Measurements from ENCODE around the gene IFI27L2. TPM values are rescaled to one million over a fixed set of nuclear protein-coding genes. Genes with fewer than 3 reads are reported as not detected.

IFI27L2 gene
- total RNA-seq, 1 experiment from 2014 or later: 76.5 TPM

DNA sequence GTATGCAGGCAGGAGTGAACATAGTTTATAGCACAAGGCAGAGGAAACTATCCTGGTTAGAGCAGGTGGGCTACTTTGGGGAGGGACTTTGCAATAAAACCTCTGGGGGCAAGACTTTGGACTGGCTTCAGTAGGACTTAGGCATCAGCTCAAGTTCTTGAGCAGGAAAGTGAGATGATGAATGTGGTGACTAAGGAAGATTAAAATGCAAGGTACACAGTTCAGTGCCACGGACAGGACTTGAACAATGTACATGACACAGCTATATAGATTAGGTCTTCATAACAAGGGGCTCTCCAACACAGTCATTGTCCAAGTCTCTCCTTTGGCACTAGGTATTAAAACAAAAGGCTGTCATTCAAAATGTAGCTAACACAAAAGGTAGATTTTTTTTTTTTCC lies 23.3 kb upstream of the IFI27L2 start:
- no peak for DNase-seq (ENCODE audit: low read depth)

DNA sequence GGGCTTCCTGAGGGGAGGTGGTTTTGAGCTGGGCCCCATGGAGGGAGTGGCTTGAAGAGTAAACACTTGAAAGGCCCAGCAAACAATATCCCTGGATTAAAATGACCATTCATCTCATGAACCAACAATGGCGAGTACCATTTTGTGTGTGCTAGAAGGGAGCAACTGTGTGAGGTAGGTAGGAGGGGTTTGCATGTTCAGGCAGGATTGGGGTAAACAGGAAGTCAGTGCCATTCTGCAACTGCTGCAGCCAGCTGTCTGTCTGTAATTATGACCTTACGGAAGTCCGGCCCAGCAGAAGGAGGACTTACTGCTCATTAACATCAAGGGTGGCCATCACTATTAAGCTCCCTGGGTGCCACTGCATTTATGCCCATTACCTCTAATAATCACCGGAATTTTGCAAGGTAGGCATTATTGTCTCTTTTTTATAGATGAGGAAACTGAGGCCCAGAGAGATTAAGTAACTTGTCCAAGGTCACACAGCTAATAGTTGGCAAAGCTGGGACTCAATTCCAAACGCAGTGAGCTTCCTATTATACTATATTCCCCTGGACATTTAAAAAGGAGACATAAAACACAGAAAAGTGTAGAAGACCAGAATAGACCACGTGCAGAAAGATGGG lies 16.6 kb upstream of the IFI27L2 start:
- DNase-seq (ENCODE audit: low read depth): no peak

DNA sequence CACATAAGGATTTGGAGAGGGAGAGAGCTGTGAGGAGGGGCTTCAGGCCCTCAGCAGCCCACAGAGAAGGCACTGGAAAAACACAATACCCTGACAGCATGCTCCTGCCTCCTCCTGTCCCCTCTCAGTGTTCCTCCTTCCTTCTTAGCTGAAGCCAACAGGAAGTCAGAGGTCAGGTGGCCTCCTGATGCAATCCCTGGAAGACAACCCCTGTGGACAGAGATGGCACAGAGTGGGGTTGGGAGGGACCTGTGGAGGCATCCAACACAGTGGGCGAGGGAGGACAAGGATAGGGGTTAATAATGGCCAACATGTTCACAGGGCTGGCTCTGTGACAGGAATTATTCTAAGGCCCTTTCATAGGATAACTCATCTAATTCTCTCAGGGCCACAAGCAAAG lies 15.4 kb upstream of the IFI27L2 start:
- DNase-seq (ENCODE audit: low read depth): no peak

DNA sequence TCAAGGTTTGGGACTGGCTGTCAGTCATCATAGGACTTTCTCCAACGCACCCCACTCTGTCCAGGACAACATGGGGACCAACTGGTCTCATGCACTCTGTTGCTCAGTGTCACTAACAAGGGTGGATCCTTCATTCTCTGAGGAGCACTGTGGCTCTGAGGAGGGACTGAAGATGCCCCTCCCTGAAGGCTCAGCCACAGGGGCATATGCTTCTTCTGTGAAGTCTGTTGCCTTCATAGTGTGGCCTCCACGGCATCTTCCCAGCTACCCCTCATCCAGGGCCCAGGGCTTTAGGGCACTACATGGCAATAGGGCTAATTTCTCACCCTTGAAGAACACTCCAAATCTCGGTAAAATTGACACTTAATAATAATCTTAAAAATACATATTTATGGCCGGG lies 14.3 kb upstream of the IFI27L2 start:
- no peak for DNase-seq (ENCODE audit: low read depth)

DNA sequence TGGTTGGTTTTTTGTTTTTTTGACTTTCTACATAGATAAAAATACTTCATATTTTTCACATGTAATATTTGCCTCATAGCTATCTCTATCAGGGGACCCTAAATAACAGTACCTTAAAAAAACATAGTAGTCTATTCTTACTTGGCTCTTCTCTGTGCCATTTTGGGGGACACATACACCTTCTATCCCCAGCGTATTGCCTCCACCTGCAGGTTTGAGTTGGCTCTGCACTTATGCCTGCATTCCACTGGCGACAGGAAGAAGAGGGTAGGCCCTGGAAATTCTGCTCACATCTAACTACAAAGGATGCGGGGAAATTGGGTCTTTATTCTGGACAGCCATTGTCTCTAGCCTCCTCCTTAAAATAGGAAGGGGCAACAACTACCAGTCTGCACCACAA lies 13.8 kb upstream of the IFI27L2 start:
- DNase-seq (ENCODE audit: low read depth): no peak

DNA sequence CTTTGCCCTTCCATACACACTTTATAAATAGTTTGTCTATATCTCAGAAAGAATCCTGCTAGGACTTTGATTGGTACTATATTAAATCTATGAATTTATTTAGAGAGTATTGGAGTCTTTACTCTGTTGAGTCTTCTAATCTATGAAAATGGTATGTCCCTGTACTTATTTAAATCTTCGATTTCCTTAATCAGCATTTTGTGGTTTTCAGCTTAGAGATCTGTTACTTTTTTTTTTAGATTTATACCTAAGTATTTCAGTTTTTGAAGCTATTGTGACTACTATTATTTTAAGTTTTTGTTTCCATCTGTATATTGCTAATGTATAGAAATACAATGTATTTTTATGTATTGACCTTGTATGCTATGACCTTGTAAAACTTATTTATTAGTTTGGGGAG lies 13.4 kb upstream of the IFI27L2 start:
- DNase-seq (ENCODE audit: low read depth): no peak

DNA sequence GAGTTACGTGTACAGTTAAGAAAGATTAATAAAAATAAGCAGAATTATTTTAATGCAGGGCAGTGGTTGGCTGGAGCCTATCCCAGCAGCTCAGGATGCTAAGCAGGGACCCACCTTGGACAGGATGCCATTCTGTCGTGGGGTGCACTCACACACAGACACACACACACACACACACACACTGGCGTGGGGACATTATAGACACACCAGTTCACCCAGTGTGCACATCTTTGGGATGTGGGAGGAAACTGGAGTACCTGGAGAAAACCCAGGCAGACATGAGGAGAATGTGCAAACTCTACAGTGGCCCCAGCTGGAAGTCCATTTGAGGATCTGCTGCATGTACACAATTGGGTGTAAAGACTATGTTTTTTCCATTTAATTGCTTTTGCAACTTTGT lies 12.8 kb upstream of the IFI27L2 start:
- DNase-seq (ENCODE audit: low read depth): no peak

DNA sequence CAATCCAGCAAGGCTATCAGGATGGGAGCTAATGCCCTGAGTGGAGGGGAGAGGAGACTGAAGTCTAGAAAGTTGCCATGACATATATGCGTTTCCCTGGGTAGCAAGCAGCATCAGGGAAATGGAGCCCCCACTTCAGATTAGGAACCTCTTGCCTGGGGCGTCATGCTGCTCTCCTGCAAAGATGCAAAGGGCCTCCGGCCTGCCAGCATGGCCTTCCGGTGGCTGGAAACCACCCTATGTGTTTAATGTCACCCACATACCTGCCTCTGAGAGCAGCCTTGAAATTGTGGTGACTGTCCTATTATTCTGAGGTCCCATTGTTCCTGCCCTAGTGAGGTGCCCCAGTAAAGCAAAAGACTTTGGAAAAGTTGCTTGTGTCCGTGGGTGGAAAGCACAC lies 10.0 kb upstream of the IFI27L2 start:
- DNase-seq (ENCODE audit: low read depth): no peak

DNA sequence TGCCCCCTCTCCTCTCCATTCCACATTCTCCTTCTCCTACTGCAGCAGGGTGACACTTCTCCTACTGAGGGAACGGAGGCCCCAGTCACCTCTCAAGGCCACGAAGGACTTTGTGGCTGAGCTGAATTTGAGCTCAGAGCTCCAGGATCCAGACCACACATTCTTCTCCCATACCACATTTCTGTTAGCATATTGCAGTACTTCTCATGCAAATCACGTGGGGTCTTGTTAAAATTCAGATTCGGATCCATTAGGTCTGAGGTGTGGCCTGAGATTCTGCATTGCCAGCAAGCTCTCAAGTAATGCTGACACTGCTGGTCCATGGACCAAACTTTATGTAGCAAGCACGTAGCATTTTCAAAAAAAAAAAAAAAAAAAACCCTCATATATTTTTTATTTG lies 9.6 kb upstream of the IFI27L2 start:
- DNase-seq (ENCODE audit: low read depth): no peak

DNA sequence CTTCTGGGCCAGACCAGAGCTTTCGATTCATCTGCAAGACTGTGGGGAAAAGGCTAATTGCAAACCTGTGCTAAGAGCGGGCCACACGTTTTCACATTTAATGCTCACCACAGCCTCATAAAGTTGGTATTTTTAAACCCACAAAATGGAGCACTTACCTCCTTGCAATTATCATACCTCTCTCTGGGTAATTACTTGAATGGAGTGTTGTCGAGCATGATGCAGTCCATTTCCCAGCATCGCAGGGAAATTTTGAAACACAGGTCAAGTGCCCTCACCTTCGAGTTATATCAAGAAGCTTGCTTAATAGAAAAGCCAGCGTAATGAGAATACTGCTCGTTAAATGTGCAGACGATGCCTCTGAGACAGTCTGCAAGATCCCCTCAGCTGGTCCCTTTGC lies 8.8 kb upstream of the IFI27L2 start:
- DNase-seq (ENCODE audit: low read depth): no peak

DNA sequence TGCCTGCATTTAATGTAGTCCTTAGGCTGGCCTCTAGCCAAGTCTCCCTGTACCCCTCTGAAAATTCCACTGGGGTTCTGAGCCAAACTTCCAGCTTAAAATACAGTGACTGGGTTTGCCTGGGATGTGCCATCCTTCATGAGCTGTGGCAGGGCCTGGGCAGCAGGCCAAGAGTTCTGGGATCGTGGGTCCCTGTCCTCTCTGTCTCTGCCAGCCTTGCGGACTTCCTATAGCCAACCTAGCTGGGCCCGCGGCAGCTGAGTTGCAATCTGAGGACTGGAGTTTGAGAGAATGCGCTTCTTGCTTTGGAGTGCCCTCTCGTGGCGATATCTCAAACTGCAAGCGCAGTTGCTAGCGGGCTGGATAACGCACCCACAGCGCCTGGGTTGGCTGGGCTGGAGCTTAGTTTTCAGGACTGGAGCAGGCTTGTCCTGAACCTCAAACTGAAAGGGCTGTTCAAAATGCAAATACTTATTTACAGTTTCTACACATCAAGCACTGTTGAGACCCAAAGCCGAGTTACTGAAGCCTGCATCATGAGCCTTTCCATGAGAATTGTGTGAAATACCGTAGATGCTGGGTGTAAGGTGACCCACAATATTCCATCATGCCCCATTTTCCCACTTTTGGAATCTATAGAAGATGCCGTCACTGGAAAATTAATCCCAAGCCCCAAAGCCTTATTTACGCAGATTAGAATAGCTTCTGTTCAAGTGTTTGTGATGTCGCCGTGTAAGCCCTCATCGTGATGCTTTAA lies 7.3 kb upstream of the IFI27L2 start:
- peak; percentile 72 for DNase-seq (ENCODE audit: low read depth)

DNA sequence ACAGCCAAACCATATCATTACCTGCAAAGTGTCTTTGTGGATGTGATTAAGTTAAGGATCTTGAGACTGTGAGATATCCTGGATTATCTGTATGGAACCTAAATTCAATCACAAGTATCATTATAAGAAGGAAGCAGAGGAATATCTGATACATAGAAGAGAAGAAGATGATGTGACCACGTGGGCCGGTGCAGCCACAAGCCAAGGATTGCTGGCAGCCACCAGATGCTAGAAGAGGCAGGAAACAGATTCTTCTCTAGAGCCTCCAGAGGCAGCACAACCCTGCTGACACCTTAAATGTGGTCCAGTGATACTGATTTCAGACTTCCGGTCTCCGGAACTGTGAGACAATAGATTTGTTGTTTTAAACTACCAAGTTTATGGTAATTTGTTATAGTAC lies 6.1 kb upstream of the IFI27L2 start:
- no peak for DNase-seq (ENCODE audit: low read depth)

DNA sequence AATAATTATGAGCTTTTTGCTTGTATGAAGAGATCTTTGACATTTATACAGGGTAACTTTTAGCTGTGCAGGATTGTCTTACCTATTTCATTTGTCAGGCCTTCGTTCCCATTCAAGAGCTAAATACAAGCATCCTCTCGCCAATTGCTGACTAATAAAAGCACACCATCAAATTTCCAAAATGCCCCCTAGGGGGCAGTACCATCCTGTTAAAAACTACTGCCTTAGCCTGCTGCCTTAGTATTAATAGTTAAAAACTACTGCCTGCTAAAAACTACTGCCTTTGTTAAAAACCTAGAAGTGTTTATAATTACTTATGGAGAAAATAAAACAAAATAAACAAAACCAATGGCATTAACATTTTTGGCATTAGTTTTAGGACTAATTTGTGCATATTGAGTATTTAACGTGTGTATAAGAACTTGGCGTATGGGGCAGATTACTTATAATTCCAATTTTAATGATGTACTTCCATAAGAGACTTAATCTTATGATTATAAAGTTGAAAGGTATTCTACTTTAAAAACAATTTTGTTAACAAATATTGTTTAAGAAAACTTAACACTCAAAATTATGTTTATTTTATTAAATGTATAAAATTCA lies 3.0 kb upstream of the IFI27L2 start:
- peak; percentile 61 for DNase-seq (ENCODE audit: low read depth)

DNA sequence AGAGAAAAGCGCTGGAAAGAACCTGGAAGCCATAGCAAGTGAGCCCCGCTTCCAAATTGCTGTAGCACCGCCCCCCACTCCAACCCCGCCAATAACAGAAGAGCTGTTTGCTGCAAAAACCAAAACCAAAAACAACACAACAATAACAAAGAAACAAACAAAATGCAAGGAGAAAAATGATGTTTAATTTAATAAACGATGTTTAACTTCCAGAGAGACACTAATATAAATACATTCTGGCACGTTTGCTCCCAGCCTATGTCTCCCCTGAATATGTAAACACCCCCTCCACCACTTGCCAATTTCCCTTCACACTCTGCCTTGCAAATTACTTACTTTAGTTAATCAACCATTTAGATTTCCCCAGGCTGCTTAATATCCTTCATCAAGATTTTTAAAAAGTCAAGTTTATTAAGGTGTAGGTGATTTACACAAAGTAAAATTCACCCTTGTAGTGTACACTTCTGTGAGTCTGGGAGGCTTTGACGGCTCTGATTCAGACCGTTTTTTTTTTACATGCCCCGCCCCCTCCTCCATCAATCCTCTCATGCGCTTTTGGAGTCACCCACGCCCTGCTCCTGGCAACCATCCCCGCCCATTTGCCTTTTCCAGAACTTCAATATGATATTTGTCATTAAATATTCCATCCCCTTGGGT lies 482 bp upstream of the IFI27L2 start:
- peak; percentile 54 for DNase-seq (ENCODE audit: low read depth)

DNA sequence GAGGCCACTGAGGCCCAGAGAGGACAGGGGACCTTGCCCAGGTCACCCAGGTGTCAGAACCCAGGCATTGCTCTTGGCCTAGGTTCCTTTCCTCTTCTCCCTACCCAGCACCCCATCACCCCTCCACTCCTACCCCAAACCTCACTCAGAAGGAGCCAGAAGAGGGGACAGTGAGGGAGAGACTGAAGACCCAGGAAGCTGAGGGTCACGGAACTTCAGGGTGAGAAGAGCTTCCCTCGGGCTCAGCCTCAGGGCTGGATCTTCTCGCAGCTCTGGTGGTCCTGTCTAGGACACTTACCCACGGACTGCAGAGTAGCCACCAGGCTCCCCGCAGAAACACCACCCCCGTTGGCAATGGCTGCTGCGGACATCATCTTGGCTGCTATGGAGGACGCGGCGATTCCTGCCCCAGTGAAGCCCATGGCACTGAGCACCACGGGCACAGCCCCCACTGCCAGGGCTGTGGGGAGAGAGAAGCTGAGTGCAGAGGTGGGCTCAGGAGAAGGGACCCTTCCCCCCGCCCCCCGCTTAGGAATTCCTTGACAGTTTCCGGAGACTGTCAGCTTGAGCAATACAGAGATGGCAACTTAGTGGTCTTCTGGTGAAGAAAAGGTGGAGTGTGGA lies 1.1 kb downstream of the IFI27L2 start:
- no peak for DNase-seq (ENCODE audit: low read depth)

DNA sequence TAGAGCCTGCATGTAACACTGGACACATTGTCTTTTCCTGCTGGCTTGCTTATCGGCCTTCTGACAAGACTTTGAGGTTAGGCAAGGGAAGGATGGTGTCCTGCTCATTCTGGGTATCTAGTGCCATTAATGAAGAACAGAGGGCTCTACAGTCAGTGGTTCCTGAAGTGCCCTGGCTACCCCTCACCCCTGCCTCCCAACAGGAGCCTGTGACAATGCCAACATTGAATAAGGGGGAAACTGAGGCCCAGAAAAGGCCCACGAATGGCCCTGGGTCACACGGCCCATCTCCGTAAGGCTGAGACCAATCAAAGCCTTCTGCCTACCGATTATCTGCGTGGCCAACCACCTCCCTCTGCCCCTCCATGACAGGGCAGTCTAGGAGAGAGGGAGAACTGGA lies 2.1 kb downstream of the IFI27L2 start:
- no peak for DNase-seq (ENCODE audit: low read depth)

DNA sequence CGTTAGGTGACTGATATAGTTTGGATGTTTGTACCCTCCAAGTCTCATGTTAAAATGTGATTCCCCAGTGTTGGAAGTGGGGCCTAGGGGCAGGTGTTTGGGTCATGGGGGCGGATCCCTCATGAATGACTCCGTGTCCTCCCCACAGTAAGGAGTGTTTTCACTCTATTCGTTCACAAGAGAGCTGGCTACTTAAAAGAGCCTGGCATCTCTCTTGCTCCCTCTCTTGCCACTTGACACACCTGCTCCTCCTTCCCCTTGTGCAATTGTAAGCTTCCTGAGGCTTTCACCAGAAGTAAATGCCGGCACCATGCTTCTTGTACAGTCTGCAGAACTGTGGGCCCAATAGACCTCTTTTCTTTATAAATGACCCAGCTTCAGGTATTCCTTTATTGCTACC lies 2.6 kb downstream of the IFI27L2 start:
- no peak for DNase-seq (ENCODE audit: low read depth)

DNA sequence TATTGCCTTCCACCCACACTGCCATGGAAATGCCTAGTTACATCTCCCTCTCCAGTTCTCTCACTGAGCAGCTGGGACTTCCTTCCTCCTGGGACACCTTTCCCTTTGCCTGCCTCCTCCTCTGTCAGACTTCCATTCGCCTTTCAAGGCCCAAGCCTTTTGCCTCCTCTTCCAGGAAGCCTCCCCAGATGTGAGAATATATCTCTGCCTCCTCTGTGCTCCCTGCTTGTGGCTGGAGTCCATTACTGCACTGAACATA lies 3.1 kb downstream of the IFI27L2 start:
- no peak for DNase-seq (ENCODE audit: low read depth)

DNA sequence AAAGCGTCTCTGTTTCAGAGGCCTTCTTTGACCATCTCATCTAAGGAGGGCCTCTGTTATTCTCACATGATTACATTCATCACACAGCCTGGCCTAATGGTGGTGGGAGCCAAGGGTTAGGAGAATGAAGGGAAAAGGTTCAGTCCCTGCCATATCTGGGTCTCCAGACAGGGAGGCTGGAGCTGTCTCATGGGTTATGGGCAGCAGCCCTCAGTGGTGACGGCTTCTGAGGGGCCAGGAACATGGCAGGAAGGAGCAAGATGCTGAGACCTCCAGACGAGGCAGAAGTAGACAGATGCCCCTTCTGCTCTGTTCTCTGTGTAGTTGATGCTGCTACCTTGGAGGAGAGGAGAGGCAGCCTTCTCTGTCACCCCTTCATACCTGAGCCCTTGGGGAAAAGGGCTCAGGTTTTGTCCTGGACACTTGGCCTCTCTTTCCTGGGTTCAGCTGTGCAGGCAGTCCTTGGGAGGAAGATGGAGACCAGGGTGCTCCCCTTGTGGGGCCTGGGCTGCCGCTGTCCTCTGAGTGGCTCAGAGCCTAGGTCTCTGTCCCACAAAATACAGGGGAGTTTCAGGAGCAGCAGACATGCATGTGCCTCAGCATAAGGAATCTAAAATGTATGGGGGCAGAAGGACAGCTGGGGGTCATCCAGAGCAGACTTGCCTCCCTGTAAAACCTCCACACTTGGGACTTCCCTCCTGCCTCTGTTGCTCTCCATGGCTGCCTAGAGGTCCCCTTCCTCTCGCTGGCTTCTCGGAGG lies 3.6 kb downstream of the IFI27L2 start:
- DNase-seq (ENCODE audit: low read depth): no peak

DNA sequence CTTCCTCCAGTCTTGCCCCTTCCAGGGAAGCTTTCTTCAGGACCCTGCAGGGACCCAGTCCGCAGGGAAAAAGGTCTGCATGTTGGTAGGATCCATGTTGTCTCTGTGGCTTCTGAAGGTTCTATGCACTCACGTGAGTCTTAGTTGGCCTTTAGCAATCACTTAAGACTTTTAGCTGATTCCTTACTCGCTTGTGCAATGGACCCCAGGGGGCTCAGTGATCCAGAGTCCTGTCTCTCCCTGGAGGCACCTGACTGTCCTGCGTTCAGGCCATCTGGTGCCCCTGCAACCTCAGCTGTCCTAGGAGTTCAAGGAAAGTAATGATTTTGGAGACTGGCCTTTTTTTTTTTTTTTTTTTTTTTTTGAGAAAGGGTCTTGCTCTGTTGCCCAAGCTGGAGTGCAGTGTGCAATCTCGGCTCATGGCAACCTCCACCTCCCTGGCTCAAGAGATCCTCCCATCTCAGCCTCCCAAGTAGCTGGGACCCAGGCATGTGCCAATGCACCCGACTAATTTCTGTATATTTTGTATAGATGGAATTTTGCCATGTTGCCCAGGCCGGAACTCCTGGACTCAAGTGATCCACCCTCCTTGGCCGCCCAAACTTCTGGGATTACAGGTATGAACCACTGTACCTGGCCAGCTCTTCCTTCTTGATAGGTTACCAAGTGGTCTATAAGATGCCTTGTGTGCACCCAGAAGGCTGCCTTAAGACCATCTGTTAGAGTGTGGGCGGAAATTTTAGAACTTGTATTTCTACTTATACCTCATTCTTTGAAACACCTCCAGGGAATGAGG lies 4.6 kb downstream of the IFI27L2 start:
- DNase-seq (ENCODE audit: low read depth): no peak

DNA sequence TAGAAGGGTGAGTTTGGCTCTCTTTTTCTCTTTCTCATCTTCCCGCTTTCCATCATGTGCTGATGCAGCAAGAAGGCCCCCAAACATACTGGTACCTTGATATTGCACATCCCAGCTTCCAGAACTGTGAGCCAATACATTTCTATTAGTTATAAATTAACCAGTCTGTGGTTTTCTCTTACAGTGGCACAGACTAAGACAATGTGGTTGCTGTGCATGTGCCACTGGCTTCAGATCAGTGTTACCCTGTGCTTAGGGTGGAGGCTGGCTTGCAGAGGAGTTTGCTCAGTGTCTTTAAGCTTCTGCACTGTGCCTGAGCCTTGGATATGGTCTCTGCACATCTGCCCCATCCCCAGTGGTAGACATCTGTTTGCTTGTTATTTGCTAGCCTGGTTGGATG lies 5.5 kb downstream of the IFI27L2 start:
- DNase-seq (ENCODE audit: low read depth): no peak

Data from M059J (cell line).